HG02981 (cell line): ENCODE measurements around the gene PALMD.

ENCODE experiments used
- ATAC-seq: cut with Tn5 transposase; IDR thresholded peaks from one replicate; pipeline ENCODE4 v1.9.1; 2021; ENCODE audit warnings: mild to moderate bottlenecking, moderate library complexity; ENCODE audit not compliant: unreplicated experiment

PALMD gene

GRCh38 chr1:99658031-99658290 is 12.0 kb downstream of the PALMD start:
- ATAC-seq, result no peak

- no peak for ATAC-seq
Measured at GRCh38 chr1:99659755-99660210, 13.9 kb downstream of the PALMD start.

- ATAC-seq, result no peak
Measured at GRCh38 chr1:99660496-99660895, 14.6 kb downstream of the PALMD start.

- ATAC-seq, result no peak
Measured at GRCh38 chr1:99661780-99662179, 15.9 kb downstream of the PALMD start.

GRCh38 chr1:99662539-99663080 is 16.7 kb downstream of the PALMD start:
- ATAC-seq, result no peak

GRCh38 chr1:99663501-99663900 is 17.6 kb downstream of the PALMD start:
- no peak for ATAC-seq

GRCh38 chr1:99665212-99665611 is 19.3 kb downstream of the PALMD start:
- no peak for ATAC-seq

GRCh38 chr1:99669376-99669775 is 23.5 kb downstream of the PALMD start:
- ATAC-seq, result no peak

- no peak for ATAC-seq
Measured at GRCh38 chr1:99669821-99670220, 23.9 kb downstream of the PALMD start.

- ATAC-seq, result no peak
Measured at GRCh38 chr1:99670583-99670982, 24.7 kb downstream of the PALMD start.

GRCh38 chr1:99672038-99672437 is 26.1 kb downstream of the PALMD start:
- no peak for ATAC-seq

GRCh38 chr1:99672530-99673213 is 26.8 kb downstream of the PALMD start:
- ATAC-seq, result no peak

GRCh38 chr1:99673315-99673714 is 27.4 kb downstream of the PALMD start:
- ATAC-seq, result no peak

- no peak for ATAC-seq
Measured at GRCh38 chr1:99674115-99675064, 28.5 kb downstream of the PALMD start.

GRCh38 chr1:99675292-99675691 is 29.4 kb downstream of the PALMD start:
- ATAC-seq, result no peak

GRCh38 chr1:99675994-99676393 is 30.1 kb downstream of the PALMD start:
- ATAC-seq, result no peak

- no peak for ATAC-seq
Measured at GRCh38 chr1:99676876-99677275, 31.0 kb downstream of the PALMD start.

GRCh38 chr1:99677416-99677815 is 31.5 kb downstream of the PALMD start:
- no peak for ATAC-seq

GRCh38 chr1:99680270-99680669 is 34.4 kb downstream of the PALMD start:
- ATAC-seq, result no peak

- no peak for ATAC-seq
Measured at GRCh38 chr1:99681583-99681982, 35.7 kb downstream of the PALMD start.

- no peak for ATAC-seq
Measured at GRCh38 chr1:99682291-99682751, 36.4 kb downstream of the PALMD start.
